Endothelial cell of umbilical vein (primary cell): ENCODE results near the gene ADAMTS14.

ENCODE experiments used
- FOS ChIP-seq: IDR thresholded peaks from 2 replicates; pipeline ENCODE4 v1.6.1; 2011; ENCODE audit warnings: mild to moderate bottlenecking, low read length, moderate library complexity, borderline replicate concordance; ENCODE audit not compliant: insufficient read depth
- JUN ChIP-seq: IDR thresholded peaks from 2 replicates; pipeline ENCODE4 v1.6.1; 2011; ENCODE audit warnings: borderline replicate concordance, low read depth; ENCODE audit not compliant: insufficient read length, insufficient read depth
- MAX ChIP-seq: IDR thresholded peaks from 2 replicates; pipeline ENCODE4 v1.6.1; 2011; ENCODE audit not compliant: insufficient read depth, insufficient read length
- MYC ChIP-seq: IDR thresholded peaks from one replicate; pipeline ENCODE4 v1.6.1; 2011; ENCODE audit warnings: mild to moderate bottlenecking, low read depth, low read length
- POLR2A ChIP-seq: IDR thresholded peaks from 2 replicates; pipeline ENCODE4 v1.6.1; 2012; ENCODE audit warnings: low read depth, mild to moderate bottlenecking, control low read depth, low read length
- POLR2AphosphoS5 ChIP-seq: IDR thresholded peaks from 2 replicates; pipeline ENCODE4 v1.6.1; 2012; ENCODE audit warnings: low read depth, mild to moderate bottlenecking, control low read depth, low read length, moderate library complexity; ENCODE audit not compliant: insufficient read depth

GRCh38 chr10:70689661-70690060, 17.4 kb downstream of the ADAMTS14 start:
- TF ChIP-seq JUN = no peak
- TF ChIP-seq MYC = no peak
- no peak for TF ChIP-seq POLR2AphosphoS5
- no peak for TF ChIP-seq MAX
- TF ChIP-seq POLR2A = no peak
- TF ChIP-seq FOS = no peak
